Activated CD4-positive, alpha-beta T cell treated with anti-CD3 and anti-CD28 coated beads, Interleukin-2, amount 10 ng/mL, durations not matched to agents 24 days and 14 days (primary cell): Measurements from ENCODE around the gene THSD4. TPM values are rescaled to one million over a fixed set of nuclear protein-coding genes. Genes with fewer than 3 reads are reported as not detected.

Experiments used
- DNase-seq: peaks from one replicate; pipeline ENCODE4 v3.0.0; 2022
- H3K27ac Mint-ChIP-seq: one replicate; pipeline ENCODE4 v1.8.0; 2022; ENCODE audit warnings: mild to moderate bottlenecking, mixed read lengths
- H3K27me3 Mint-ChIP-seq: one replicate; pipeline ENCODE4 v1.8.0; 2022; ENCODE audit warnings: mixed read lengths
- H3K36me3 Mint-ChIP-seq: one replicate; pipeline ENCODE4 v1.8.0; 2022; ENCODE audit warnings: low read depth, mild to moderate bottlenecking, mixed read lengths
- H3K4me1 Mint-ChIP-seq: one replicate; pipeline ENCODE4 v1.8.0; 2021; ENCODE audit warnings: mixed read lengths
- H3K4me3 Mint-ChIP-seq: one replicate; pipeline ENCODE4 v1.8.0; 2022; ENCODE audit warnings: mild to moderate bottlenecking, moderate library complexity, mixed read lengths
- H3K9me3 Mint-ChIP-seq: one replicate; pipeline ENCODE4 v1.8.0; 2021; ENCODE audit warnings: mixed read lengths
- intact Hi-C: fragments of 100-400 bp; cut with micrococcal nuclease; formaldehyde crosslinking; loops from one replicate; pipeline ENCODE4 v1.15.1; 2023
- total RNA-seq: library from RNA; stranded (reverse); gene quantifications from 2 replicates; pipeline ENCODE4 v1.2.3, GENCODE V29; 2022

The THSD4 gene
- total RNA-seq, 1 donor from 2014 or later, result not detected

GRCh38 chr15:71830981-71831380 lies 715.7 kb downstream of the THSD4 start:
- DNase-seq, result no peak
- Mint-ChIP-seq H3K27me3 (no peaks in the 10 kb centered on the region), H3K9me3 (no peaks in the 10 kb centered on the region), H3K36me3 (peaks cover 22% of the 10 kb centered on the region), H3K27ac (no peak overlapping the region), H3K4me1 (peaks cover 3% of the 10 kb centered on the region), H3K4me3 (no peak overlapping the region)
- intact Hi-C loops, result no loop called here

Other genes starting within 250 kb of the THSD4 start
- not detected in 2 replicates for gene THAP10, start 223.0 kb upstream of the THSD4 start, total RNA-seq
- gene LRRC49, start 222.6 kb upstream of the THSD4 start, total RNA-seq, result not detected in 2 replicates